HEK293T (cell line): ENCODE measurements around the gene EXOC6.

Source experiments
- CTCF ChIA-PET: fragments of 350-600 bp; formaldehyde crosslinking; extraction: SDS; loops from one replicate; lab custom pipeline; 2021; ENCODE audit warnings: antibody characterized with exemption, inconsistent platforms; lab: Yijun Ruan, JAX
- POLR2A ChIA-PET: fragments of 350-600 bp; formaldehyde crosslinking; extraction: SDS; loops from one replicate; lab custom pipeline; 2020; ENCODE audit warnings: antibody characterized with exemption, inconsistent platforms; lab: Yijun Ruan, JAX
- DNase-seq: peaks from one replicate; pipeline ENCODE4 v3.0.0; 2012; ENCODE audit warnings: mixed read lengths; ENCODE audit errors: extremely low spot score
- ARNT ChIP-seq: fragments of 450-650 bp; IDR thresholded peaks from 2 replicates; pipeline ENCODE4 v1.6.1; 2017; ENCODE audit warnings: mild to moderate bottlenecking
- BHLHE40 ChIP-seq: fragments of 450-650 bp; IDR thresholded peaks from 2 replicates; pipeline ENCODE4 v1.6.1; 2016; ENCODE audit warnings: mild to moderate bottlenecking, moderate library complexity, borderline replicate concordance
- CTBP1 ChIP-seq: fragments of 450-650 bp; IDR thresholded peaks from 2 replicates; pipeline ENCODE4 v1.6.1; 2016; ENCODE audit warnings: borderline replicate concordance
- ELF4 ChIP-seq: fragments of 450-650 bp; IDR thresholded peaks from 2 replicates; pipeline ENCODE4 v1.6.1; 2017; ENCODE audit warnings: antibody characterized with exemption
- FOXA1 ChIP-seq: fragments of 450-650 bp; IDR thresholded peaks from 2 replicates; pipeline ENCODE4 v1.6.1; 2016; ENCODE audit warnings: mild to moderate bottlenecking
- FOXK2 ChIP-seq: fragments of 450-650 bp; IDR thresholded peaks from 2 replicates; pipeline ENCODE4 v1.6.1; 2016; ENCODE audit warnings: mild to moderate bottlenecking
- FOXM1 ChIP-seq: fragments of 450-650 bp; IDR thresholded peaks from 2 replicates; pipeline ENCODE4 v1.6.1; 2017; ENCODE audit warnings: mild to moderate bottlenecking, borderline replicate concordance
- HDGF ChIP-seq: fragments of 450-650 bp; IDR thresholded peaks from 2 replicates; pipeline ENCODE4 v1.6.1; 2017; ENCODE audit warnings: antibody characterized with exemption, borderline replicate concordance
- L3MBTL2 ChIP-seq: fragments of 450-650 bp; conservative IDR thresholded peaks from 2 replicates; pipeline ENCODE4 v1.6.1; 2016; ENCODE audit warnings: mild to moderate bottlenecking
- LEF1 ChIP-seq: fragments of 450-650 bp; IDR thresholded peaks from 2 replicates; pipeline ENCODE4 v1.6.1; 2017; ENCODE audit warnings: mild to moderate bottlenecking, borderline replicate concordance
- NFRKB ChIP-seq: fragments of 450-650 bp; IDR thresholded peaks from 2 replicates; pipeline ENCODE4 v1.6.1; 2016; ENCODE audit warnings: mild to moderate bottlenecking, moderate library complexity
- SP1 ChIP-seq: fragments of 450-650 bp; IDR thresholded peaks from 2 replicates; pipeline ENCODE4 v1.6.1; 2017
- SUZ12 ChIP-seq: fragments of 450-650 bp; IDR thresholded peaks from 2 replicates; pipeline ENCODE4 v1.6.1; 2016; ENCODE audit warnings: mild to moderate bottlenecking
- TARDBP ChIP-seq: fragments of 450-650 bp; IDR thresholded peaks from 2 replicates; pipeline ENCODE4 v1.6.1; 2016
- ZNF384 ChIP-seq: fragments of 450-650 bp; IDR thresholded peaks from 2 replicates; pipeline ENCODE4 v1.6.1; 2016
- TF ChIP-seq, protein P1 (sequence below): fragments of 450-650 bp; IDR thresholded peaks from 2 replicates; pipeline ENCODE4 v1.6.1; 2016

The EXOC6 gene

DNA sequence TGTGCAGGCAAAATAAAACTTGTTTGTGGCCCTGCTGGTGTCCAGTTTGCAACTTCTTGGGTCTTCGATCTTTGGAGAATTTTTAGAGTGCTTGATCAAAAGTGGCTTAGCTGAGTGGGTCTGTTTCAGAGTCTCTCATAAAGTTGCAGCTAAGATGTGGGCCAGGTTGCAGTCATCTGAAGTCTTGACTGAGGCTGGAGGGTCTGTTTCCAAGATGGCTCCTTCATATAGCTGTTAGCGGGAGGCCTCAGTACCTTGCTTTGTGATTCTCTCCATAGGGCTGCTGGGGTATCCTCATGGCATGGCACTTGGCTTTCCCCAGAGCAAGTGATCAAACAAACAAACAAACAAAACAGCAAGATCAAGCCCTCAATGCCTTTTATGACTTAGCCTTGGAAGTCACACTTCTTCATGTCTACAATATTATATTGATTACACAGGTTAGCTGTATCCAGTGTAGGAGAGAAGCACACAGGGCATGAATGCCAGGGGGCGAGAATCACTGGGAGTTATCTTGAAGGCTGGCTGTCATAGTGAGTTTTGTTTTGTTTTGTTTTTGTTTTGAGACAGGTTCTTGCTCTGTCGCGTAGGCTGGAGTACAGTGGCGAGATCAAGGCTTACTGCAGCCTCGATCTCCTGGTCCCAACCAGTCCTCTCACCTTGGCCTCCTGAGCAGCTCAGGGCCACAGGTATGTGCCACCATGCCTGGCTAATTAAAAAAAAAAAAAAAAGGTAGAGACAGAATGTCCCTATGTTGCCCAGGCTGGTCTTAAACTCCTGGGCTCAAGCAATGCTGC is 235.6 kb downstream of the EXOC6 start:
- ChIA-PET CTCF (no interaction called here), POLR2A (no interaction called here)
- no peak for TF ChIP-seq L3MBTL2
- TF ChIP-seq CTBP1, result no peak
- TF ChIP-seq LEF1, result no peak
- no peak for TF ChIP-seq BHLHE40
- no peak for TF ChIP-seq ELF4
- TF ChIP-seq SUZ12, result no peak
- TF ChIP-seq FOXK2, result no peak
- TF ChIP-seq FOXA1, result no peak
- TF ChIP-seq SP1, result no peak
- DNase-seq, result no peak

DNA sequence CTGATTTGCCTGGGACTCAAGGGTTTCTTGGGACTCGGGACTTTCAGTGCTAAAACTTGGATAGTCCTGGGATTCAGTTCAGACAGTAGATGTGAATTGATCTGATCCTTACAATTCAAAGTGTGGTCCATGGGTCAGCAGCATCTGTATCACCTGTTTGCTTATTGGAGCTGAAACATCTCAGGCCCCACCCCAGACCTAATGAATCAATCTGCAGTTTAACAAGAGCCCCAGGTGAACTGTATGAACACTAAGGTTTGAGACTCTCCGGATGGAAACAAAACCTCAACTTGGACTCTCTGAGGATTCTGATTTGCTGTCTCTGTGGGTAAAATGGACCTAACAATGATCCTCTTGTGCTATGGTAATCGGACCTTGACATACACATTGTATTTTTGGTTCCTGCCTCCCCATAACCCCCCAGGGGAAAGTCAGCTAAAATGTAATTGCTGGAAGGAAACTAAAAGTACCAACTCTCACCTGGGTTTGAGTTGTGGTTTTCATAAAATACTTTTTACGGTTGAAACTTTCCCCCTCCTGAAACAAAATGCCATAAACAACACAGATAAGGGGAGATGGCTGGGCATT is 237.0 kb downstream of the EXOC6 start:
- ChIA-PET POLR2A (no interaction called here), CTCF (interaction anchor here (0.6 kb wide), 2 partner anchors 93 to 281 kb away, joined by 4 to 6 read pairs; no protein-coding TSS in a partner anchor)
- no peak for TF ChIP-seq SP1
- no peak for TF ChIP-seq HDGF
- DNase-seq, result no peak

DNA sequence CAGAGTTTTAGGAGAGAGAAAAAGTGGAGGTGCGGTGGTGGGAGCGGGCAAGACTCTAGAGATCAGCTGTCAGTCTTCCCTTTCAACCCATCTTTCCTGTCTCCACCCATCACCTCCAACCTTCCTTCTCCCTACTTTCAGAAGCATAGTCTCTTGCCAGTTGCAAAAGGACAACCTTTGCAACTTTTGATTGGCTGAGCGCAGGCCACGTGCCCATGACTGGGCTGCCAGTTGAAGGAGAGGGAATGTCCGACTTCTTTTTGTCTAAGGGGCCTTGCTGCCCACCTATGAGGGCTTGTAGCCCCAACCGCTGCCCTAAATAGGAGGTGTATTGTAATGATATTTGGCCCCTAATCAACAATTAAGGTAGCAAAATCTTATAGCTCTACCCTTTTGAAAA is 238.0 kb downstream of the EXOC6 start:
- ChIA-PET POLR2A (no interaction called here), CTCF (no interaction called here)
- no peak for TF ChIP-seq ARNT
- no peak for TF ChIP-seq SP1
- TF ChIP-seq ZNF384, result no peak
- no peak for TF ChIP-seq SUZ12
- TF ChIP-seq BHLHE40, result no peak
- no peak for TF ChIP-seq LEF1
- no peak for TF ChIP-seq NFRKB
- TF ChIP-seq FOXM1, result no peak
- DNase-seq, result no peak

DNA sequence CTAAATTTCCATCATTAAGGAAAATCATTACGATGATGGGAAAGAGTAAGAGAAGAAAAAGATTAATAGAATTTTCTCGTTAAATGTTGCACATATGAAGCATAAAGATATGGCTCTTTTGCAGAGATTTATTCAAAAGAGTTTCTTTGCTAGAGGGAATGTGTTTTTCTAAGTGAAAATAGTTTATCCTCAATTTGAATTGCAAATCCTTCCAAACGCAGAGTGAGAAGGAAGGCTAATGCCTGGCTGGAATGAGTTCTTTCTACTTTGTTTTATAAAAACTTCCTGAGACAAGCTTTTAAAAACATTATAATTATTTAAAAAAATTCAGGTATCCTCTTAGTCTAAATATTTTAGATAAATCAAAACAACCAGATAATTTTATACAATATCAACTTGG is 239.5 kb downstream of the EXOC6 start:
- POLR2A ChIA-PET, result no interaction called here
- DNase-seq, result no peak
- CTCF ChIA-PET, result no interaction called here
- no peak for TF ChIP-seq HDGF

DNA sequence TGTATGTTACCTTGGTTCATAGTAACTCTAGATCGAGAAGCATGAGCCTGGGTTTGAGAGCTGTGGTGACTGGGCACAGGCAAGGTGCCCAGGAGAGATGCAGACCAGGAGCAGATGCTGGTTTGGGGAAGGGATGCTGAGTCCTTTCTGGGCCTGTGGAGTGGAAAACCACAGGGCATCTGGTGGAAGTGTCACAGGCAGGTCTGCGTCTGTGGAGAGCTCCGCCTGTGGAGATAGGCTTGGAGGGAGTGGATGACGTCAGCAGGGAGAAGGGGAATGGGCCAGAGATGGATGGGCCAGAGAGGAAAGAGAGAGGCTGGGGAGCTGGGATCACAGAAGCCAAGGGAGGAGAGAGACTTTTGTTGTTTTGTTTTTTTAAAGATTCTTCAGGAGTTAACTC is 240.1 kb downstream of the EXOC6 start:
- TF ChIP-seq ELF4, result no peak
- no peak for TF ChIP-seq SP1
- TF ChIP-seq FOXK2, result no peak
- TF ChIP-seq FOXM1, result no peak
- TF ChIP-seq CTBP1, result no peak
- TF ChIP-seq SUZ12, result no peak
- no peak for TF ChIP-seq NFRKB
- no peak for TF ChIP-seq BHLHE40
- TF ChIP-seq TARDBP, result no peak
- TF ChIP-seq ZNF384, result no peak
- TF ChIP-seq, protein P1, sequence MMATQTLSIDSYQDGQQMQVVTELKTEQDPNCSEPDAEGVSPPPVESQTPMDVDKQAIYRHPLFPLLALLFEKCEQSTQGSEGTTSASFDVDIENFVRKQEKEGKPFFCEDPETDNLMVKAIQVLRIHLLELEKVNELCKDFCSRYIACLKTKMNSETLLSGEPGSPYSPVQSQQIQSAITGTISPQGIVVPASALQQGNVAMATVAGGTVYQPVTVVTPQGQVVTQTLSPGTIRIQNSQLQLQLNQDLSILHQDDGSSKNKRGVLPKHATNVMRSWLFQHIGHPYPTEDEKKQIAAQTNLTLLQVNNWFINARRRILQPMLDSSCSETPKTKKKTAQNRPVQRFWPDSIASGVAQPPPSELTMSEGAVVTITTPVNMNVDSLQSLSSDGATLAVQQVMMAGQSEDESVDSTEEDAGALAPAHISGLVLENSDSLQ, result no peak
- DNase-seq, result no peak
- ChIA-PET CTCF (no interaction called here), POLR2A (no interaction called here)

DNA sequence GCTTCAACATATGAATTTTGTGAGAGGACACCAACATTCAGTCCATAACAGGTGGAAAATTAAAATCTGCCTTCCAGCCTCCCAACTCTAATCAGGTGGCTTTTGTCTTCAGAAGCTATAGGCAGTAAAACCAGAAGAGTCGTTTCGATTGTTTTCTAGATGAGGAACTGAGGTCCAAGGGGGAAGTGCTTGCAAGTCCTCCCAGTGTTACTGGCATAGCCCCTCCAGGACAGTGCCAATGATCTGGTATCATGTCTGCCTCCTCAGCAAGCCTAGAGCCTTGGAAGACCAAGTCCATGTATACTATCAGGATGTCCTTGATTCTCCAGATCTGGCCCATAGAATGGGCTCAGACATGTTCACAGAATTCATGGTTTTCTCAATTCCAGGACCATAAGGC is 242.3 kb downstream of the EXOC6 start:
- POLR2A ChIA-PET, result no interaction called here
- DNase-seq, result no peak
- CTCF ChIA-PET, result interaction anchor here (1.0 kb wide), 1 partner anchor 10 kb away, joined by 3 read pairs; no protein-coding TSS in a partner anchor
- TF ChIP-seq FOXM1, result no peak
- TF ChIP-seq, protein P1, result no peak
- no peak for TF ChIP-seq ARNT

DNA sequence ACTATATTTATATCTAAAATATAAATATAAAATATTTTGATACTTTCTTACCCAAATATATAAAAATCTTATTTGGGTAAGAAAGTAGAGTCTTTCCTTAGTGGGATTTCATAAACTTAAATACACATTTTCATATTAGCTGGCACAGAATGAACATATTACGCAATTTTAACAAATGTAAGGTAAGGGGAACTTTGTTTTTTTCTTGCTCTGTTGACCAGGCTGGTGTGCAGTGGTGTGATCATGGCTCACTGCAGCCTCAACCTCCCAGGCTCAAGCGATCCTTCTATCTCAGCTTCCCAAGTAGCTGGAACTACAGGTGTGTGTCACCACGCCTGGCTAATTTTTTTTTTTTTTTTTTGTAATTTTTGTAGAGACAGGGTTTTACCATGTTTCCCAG is 243.6 kb downstream of the EXOC6 start:
- no peak for DNase-seq
- TF ChIP-seq BHLHE40 (no peak), ARNT (no peak), ZNF384 (no peak), FOXA1 (no peak), ELF4 (no peak), HDGF (no peak), FOXM1 (no peak), CTBP1 (no peak), NFRKB (no peak), SP1 (no peak), SUZ12 (no peak), LEF1 (no peak)
- TF ChIP-seq, protein P1, result no peak
- CTCF ChIA-PET, result interaction anchor here (1.1 kb wide), 1 partner anchor 19 kb away, joined by 5 read pairs; no protein-coding TSS in a partner anchor
- POLR2A ChIA-PET, result no interaction called here
